ENCODE data around the gene NTRK2. TPM values are rescaled to one million over a fixed set of nuclear protein-coding genes. Genes with fewer than 3 reads are reported as not detected.

Gene NTRK2
- total RNA-seq, 1 experiment from 2014 or later: not detected

DNA sequence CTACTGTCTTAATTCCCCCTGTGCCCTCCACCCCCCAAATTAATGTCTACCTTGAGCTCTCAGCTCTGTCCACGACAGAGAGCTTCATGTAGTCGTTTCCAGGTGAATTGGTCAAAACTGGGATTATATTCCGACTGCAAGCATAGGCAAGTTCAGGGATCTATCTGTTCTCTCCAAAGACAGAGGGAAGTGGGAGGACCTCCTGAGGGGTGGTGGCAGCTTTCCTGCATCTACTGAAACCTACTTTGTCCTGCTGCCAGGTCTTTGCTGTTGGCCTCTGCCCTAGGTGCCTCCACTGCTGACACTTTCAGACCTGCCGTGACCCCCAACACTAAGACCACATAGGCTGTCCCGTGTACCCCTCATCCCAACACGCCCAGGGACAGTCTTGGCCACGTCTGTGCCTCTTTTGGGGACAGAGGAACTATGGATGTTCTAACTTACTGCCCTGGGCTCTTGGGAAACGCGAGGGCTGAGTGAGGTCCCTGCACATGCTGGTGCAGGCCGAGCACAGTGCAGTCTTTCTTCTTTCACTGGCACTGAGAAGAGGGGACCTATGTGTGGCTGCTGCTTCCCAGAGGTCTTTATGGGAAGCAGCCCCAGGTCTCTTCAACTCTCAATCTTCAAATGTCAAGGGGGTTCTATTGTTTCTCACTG, 125.6 kb downstream of the NTRK2 start:
- Histone ChIP-seq H2AFZ (no peak overlapping the region), H3K4me2 (no peak overlapping the region), H3K79me2 (ENCODE audit: low read depth) (no peaks in the 10 kb centered on the region), H3K36me3 (ENCODE audit: low read depth) (no peaks in the 10 kb centered on the region), H3K4me1 (replicated peaks; ENCODE audit: insufficient read depth) (no peaks in the 10 kb centered on the region), H3F3A (ENCODE audit: insufficient read depth, low read depth) (no peaks in the 10 kb centered on the region), H3K9me2 (ENCODE audit: insufficient read depth) (no peaks in the 10 kb centered on the region), H3K9me3 (ENCODE audit: insufficient read depth, low read depth) (no peaks in the 10 kb centered on the region), H3K27ac (no peak overlapping the region), H3K27me3 (ENCODE audit: insufficient read depth, low read depth) (no peaks in the 10 kb centered on the region), H4K20me1 (ENCODE audit: insufficient read depth) (no peaks in the 10 kb centered on the region), H3K4me3 (no peak overlapping the region)
- CTCF ChIA-PET: no interaction called here
- POLR2A ChIA-PET (ENCODE audit: unreplicated experiment): no interaction called here
- no peak for TF ChIP-seq EZH2 (IDR thresholded peaks at IDR 0.05; ENCODE audit: low read depth)
- TF ChIP-seq CTCF (conservative IDR thresholded peaks at IDR 0.05): no peak
- intact Hi-C loops (cut with micrococcal nuclease; ENCODE audit: unreplicated experiment): no loop called here
- DNase-seq: no peak
- no TSS peak for BruUV-seq (replicated peaks)

GRCh38 chr9:84796404-84796803, 126.9 kb downstream of the NTRK2 start:
- Histone ChIP-seq H3K27me3 (ENCODE audit: insufficient read depth, low read depth) (0 out of 2 replicates have a peak, but pooled peaks cover 5% of the 10 kb centered on the region), H3K4me1 (replicated peaks; ENCODE audit: insufficient read depth) (no peaks in the 10 kb centered on the region), H2AFZ (no peak overlapping the region), H3K4me2 (no peak overlapping the region), H3K27ac (no peak overlapping the region), H4K20me1 (ENCODE audit: insufficient read depth) (no peaks in the 10 kb centered on the region), H3F3A (ENCODE audit: insufficient read depth, low read depth) (no peaks in the 10 kb centered on the region), H3K79me2 (ENCODE audit: low read depth) (no peaks in the 10 kb centered on the region), H3K9me3 (ENCODE audit: insufficient read depth, low read depth) (no peaks in the 10 kb centered on the region), H3K36me3 (ENCODE audit: low read depth) (no peaks in the 10 kb centered on the region), H3K9me2 (ENCODE audit: insufficient read depth) (no peaks in the 10 kb centered on the region), H3K4me3 (no peak overlapping the region)
- CTCF ChIA-PET: no interaction called here
- DNase-seq: no peak
- TF ChIP-seq CTCF (conservative IDR thresholded peaks at IDR 0.05) (no peak), EZH2 (IDR thresholded peaks at IDR 0.05; ENCODE audit: low read depth) (no peak)
- intact Hi-C loops (cut with micrococcal nuclease; ENCODE audit: unreplicated experiment): no loop called here
- POLR2A ChIA-PET (ENCODE audit: unreplicated experiment): no interaction called here
- no TSS peak for BruUV-seq (replicated peaks)

GRCh38 chr9:84799251-84799650, 129.7 kb downstream of the NTRK2 start:
- Histone ChIP-seq H3K27ac (no peak overlapping the region), H3K4me3 (no peak overlapping the region), H2AFZ (no peak overlapping the region), H3K9me3 (ENCODE audit: insufficient read depth, low read depth) (no peaks in the 10 kb centered on the region), H3K4me2 (no peak overlapping the region), H3K9me2 (ENCODE audit: insufficient read depth) (no peaks in the 10 kb centered on the region), H3F3A (ENCODE audit: insufficient read depth, low read depth) (no peaks in the 10 kb centered on the region), H4K20me1 (ENCODE audit: insufficient read depth) (no peaks in the 10 kb centered on the region), H3K27me3 (ENCODE audit: insufficient read depth, low read depth) (peaks cover 9% of the 10 kb centered on the region), H3K36me3 (ENCODE audit: low read depth) (no peaks in the 10 kb centered on the region), H3K79me2 (ENCODE audit: low read depth) (no peaks in the 10 kb centered on the region), H3K4me1 (replicated peaks; ENCODE audit: insufficient read depth) (no peaks in the 10 kb centered on the region)
- ChIA-PET CTCF (no interaction called here), POLR2A (ENCODE audit: unreplicated experiment) (no interaction called here)
- no peak for DNase-seq
- no TSS peak for BruUV-seq (replicated peaks)
- TF ChIP-seq CTCF (conservative IDR thresholded peaks at IDR 0.05): no peak
- TF ChIP-seq EZH2 (IDR thresholded peaks at IDR 0.05; ENCODE audit: low read depth): no peak
- intact Hi-C loops (cut with micrococcal nuclease; ENCODE audit: unreplicated experiment): no loop called here
